Skin of body (tissue), 2 donors: ENCODE measurements around the gene KIAA1755. TPM values are rescaled to one million over a fixed set of nuclear protein-coding genes. Genes with fewer than 3 reads are reported as not detected.

Source experiments
- DNase-seq: peaks from one replicate; lab custom pipeline; 2025; lab: John Stamatoyannopoulos, UW
- total RNA-seq: library from RNA; depleted of rRNA; stranded (reverse); fragments of >200 nt; gene quantifications from one replicate; pipeline ENCODE4 v1.2.3, GENCODE V29; 2014

Gene KIAA1755
- total RNA-seq, 1 donor from 2014 or later, result 1.3 TPM

- no peak for DNase-seq
Observed at GRCh38 chr20:38243709-38244020, 16.9 kb downstream of the KIAA1755 start.

DNA sequence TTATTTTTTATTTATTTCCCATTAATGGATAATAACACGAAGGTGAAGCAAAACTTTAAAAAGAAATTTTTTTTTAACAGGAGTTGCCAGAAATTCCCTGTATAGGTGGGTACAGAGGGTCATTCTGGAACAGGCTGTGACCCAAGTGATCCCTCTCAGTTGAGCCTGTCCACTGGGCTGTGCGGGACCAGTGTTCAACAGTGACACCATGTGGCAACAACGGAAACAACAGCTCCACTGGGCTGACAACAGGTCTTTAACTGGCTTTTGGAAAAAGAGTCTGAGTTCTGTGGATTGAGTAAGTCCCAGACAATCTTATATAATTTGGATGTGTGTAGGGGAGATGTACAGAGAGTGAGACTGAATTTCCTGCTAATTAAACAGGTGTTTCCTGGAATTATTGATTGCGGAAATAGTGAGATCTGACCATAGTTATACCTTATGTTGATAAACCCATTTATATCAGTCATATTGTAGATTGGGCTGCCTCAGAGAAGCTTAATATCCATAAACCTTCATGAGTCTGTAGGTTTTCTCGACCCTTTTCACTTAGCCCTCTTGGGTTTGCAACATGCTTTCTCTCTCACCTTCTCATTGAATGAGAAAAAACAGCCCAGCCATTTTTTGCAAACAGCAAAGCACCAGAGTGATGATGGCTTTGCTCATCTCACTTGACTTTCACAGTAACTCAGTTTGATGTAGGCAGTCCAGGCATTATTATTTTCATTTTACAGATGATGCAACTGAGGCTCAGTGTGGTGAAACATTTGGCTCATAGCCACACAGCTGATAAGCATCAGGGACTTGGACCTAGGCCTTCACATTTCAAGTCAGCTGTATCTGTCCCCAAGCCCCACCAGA is 17.5 kb downstream of the KIAA1755 start:
- no peak for DNase-seq

DNA sequence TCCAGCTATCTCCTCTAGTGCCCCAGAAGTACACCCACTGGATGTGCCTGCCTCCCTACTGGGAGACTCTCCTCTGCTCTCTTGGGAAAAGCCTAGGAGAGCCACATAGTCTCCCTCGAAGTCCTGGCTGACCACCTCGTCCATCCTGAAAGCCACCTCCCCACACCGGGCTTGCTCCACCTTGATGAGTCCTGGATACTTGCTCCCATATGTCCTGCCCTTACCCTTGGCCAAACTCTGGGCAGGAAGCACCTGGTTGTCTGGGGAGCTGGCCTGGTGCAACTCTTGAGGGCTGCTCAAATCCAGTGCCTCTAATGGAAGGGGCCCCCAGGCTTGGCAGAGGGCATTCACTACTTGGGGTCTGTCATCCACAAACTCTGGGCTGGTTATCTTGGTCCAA is 19.3 kb downstream of the KIAA1755 start:
- DNase-seq, result no peak

DNA sequence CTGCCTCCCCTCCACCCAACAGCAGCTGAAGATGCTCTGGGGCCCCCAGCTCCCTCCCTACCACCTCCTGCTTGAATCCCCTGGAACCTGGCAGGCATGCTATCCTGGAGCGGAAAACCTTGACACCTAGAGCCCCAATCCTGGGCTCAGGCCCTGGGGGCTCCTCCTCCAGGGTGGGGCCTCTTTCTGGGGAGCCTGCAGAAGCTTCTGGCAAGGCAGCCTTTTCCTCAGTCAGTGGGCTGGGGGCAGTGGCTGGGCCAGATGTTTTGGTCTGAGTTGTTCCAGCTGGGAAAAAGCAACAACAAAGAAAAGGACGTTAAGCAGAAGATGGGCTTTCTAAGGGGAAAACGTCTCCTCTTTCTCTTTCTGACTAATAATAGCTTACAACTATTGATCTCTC is 21.1 kb downstream of the KIAA1755 start:
- no peak for DNase-seq

DNA sequence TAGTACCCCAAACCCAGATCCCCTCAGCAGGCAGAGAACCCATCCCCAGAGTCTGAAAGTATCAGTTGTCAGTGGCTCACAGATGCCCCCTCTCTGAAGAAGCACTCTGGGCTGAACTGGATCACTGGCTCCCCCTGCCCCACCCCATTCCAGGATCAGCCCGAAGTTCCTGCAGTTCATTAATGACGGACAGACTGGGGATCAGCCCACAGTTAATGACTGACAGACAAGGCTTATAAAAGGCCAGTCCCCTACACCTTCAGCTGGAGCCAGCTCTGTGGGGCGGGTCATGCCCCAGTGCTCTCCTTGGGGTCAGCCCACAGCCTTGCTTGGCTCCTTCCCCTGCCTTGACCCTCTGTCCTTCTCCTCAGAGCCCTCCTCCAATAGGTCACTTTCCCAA is 21.7 kb downstream of the KIAA1755 start:
- no peak for DNase-seq

DNA sequence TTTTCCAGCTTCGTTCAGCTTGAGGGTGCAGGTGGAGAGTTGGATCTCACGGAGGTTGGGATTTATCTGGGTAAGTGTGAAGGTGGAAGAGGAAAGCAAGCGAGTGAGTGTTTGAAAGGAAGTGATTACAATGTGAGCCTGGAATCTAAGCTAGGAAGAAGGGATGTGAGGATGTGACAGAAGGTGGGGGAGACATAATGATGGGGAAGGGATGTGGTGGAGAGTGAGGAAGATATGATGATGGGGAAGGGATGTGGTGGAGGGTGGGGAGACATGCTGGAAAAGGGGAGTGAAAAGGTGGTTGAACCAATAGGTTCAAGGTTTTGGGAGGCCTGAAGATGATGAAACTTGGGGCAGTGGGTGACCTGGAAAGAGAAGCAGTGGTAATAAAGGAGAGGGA is 23.2 kb downstream of the KIAA1755 start:
- no peak for DNase-seq

DNA sequence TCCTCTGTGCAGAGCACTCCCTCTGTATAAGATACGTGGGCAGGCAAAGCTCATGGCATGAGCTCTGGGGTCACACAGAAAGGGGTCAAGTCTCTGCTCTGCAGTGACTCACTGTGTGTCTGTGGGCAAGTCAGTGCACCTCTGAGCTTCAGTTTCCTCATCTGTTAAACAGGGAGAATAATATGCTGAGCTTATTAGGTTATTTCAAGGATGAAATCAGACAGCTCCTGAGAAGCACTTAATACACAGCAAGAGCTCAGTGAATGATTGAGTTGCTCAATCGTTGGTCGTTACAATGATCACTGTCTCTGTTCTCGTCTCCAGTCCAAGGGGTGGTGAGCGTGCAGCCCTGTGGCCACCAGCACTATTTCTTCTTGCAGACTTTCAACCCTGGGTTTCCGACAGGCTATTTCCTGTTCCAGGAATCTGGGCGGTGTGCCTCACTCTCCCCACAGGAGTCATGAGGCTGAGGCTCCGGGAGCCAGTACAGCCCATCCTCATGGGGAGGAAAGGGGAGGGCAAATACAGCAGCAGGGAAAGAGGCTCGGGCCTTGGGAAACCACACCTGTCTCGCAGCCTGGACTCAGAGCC is 28.9 kb downstream of the KIAA1755 start:
- no peak for DNase-seq

DNA sequence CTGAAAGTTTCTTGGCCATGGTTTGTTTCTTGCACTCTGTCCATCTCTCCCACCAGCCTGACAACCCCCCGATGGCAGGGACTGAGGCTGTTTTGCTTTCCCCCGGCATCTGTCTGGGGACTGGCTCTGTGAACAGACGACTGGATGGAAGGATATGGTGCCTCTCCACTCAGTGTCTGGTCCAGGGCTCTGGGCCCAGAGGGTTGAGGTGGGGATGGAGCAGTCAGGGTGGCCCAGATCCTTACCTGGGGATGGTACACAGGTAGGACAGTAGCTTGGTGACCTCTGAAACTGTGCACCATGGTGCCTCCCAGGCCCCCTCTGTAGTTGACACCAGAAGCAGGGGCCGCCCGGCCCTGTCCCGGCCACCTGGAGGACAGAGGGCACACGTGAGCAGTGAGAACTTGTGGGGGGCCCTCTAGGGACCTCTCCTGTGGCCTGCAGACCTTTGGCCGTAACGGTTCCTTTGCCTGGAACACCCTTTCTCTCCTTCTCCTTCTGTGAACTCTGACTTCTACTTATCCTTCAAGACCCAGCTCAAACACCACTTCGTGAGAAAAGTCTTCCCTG is 29.5 kb downstream of the KIAA1755 start:
- DNase-seq, result no peak

DNA sequence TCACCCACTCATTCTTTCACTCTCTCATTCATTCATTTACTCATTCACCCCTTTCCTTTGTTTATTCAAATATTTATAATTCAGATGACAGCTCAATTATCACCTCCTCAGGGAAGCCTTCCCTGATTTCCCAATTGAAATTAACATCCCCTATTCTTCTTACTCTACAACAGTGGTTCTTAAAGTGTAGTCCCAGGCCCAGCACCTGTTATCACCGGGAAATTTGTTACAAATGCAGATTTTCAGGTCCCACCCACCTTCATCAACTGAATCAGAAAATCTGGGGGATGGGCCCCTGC is 30.3 kb downstream of the KIAA1755 start:
- no peak for DNase-seq

DNA sequence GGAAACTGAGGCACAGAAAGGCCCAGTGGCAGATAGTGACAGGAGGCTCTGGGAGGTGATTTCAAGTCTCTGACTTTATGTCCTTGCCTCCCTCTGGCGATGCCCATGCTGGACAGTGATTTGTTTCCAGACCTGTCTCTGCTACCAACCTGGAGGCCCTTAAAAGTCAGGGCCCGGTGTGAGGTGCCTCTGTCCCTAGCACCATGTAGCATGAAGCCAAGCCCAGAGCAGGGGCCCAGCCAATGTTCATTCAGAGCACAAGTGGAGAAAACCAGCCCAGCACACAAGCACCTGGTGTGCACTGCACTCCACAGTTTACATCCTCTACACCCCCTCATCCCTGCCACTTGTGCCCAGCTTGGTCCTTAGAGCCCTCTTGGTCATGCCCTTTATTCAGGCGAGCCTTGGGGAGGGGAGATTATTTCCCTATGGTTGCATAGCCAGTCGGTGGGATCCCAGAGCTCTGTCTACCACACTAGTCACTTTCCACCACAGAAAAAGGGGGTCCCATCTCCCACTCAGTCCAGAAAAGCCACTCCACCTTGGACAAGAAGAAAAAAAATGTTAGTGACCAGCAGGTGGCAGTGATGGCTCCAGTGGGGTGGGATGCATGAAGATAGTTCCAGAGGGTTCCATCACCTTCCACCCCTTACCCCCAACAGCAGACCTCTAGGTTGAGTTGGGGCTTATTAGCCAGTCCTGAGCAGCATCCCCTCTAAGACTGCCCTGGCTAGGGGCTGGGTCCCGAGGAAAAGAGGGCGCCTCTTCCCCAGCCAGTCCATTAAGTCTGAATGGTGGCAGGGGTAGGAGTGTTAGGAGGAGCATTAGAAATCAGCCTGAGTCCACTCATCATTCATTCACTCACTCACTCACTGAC is 30.9 kb downstream of the KIAA1755 start:
- DNase-seq, result no peak

GRCh38 chr20:38228436-38228835 is 32.1 kb downstream of the KIAA1755 start:
- no peak for DNase-seq

GRCh38 chr20:38227420-38228360 is 32.8 kb downstream of the KIAA1755 start:
- no peak for DNase-seq

- DNase-seq, result no peak
Observed at GRCh38 chr20:38226553-38226952, 34.0 kb downstream of the KIAA1755 start.

- DNase-seq, result no peak
Observed at GRCh38 chr20:38225900-38226263, 34.7 kb downstream of the KIAA1755 start.

GRCh38 chr20:38225240-38225899 is 35.2 kb downstream of the KIAA1755 start:
- DNase-seq, result no peak

DNA sequence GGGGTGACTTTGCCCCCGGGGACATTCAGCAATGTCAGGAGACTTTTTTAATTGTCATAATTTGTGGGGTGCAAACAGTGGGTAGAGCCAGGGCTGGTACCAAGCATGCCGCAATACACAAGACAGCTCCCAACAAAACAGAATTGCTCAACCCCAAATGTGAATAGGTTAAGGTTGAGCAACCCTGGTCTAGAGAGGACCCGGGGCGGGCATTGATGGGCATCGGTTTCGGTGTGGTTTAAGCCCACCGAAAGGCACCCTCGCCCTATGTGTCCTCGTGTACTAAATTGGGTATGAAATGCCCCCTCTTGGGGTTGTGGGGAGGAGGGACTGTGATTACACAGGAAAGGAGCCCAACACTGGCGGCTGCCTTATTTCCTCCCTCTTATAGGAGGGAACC is 36.0 kb downstream of the KIAA1755 start:
- no peak for DNase-seq

GRCh38 chr20:38223743-38224100 is 36.8 kb downstream of the KIAA1755 start:
- DNase-seq, result no peak

DNA sequence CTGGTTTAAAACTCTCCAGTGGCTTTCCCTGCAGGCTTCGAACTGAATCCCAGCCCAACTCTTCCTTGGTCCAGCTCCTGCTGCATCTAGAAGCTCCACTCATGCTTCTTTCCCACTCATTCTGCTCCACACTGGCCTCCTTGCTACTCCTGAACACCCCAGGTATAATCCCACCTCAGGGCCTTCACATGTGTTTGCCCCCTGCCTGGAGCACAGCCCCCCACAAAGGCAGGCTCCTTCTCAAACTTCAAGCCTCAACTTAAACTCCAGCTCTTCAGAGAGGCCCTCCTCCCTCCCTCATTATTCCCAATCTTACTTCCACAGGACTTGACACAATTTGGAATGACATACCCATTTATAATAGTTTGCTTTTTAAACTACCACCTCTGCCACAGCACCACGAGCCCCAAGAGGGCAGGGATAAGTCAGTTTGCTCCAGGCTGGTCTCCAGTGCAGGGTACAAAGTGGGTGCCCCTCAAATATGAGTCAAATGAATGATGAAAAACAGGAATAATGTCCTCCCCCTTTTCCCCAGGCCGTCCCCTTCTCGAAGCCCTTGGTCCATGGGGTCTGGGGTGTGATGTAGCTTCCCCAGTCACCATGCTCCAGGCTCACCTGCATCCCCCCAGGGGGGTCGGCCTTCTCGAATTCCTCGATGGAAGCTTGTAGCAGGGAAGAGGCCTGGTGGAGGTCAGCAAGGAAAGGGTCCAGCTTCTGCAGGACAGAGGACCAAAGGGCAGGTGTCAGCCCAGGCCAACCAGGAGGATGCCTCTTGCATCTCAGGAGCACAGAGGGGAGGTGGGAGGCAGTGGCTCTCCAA is 37.4 kb downstream of the KIAA1755 start:
- no peak for DNase-seq

DNA sequence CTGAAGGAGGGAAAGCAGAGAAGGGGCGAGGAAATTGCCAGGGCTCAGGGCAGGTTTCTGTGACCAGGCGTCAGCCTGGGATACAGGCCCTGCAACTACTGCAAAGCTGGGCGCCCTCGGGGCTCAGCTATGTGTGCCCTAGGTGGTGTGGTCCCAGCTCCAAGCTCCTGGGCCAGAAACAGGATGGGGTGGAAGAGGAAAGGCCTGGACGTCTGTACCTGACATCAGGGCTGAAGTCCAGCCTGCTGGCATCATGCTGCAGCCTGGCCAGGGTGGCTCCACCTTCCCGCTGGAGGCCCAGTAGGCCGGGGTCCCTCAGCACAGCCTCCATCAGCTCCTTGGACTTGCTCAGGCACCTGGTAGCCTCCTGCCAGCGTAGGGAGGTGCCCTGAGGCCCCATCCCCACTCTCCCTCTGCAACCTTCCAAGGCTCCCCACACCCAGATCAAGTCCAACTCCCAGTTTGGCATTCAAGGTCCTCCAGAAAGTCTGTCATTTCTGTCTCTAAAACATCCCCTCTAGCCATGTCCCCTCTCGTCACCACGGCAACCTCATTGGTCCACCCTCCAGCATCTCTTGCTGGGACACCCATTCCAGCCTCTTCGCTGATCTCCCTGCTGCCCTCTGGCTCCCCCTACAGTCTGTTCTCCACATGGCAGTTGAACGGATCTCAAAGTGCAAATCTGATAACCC is 38.2 kb downstream of the KIAA1755 start:
- no peak for DNase-seq
